ENCODE measurements around the gene TGFA. TPM values are rescaled to one million over a fixed set of nuclear protein-coding genes. Genes with fewer than 3 reads are reported as not detected.

TGFA gene
- total and polyA plus RNA-seq, 2 donors = 2.1 to 4.1 TPM

- no peak overlapping the region for H3K4me3 ChIP-seq (ENCODE audit: low read depth, low read length)
- no peaks in the 10 kb centered on the region for H3K4me1 ChIP-seq (ENCODE audit: insufficient read depth)
- no peak for DNase-seq (ENCODE audit: extremely low spot score)
- WGBS = 70% methylated on average over 1 of the region's 1 CpG
- H3K27ac ChIP-seq (ENCODE audit: low read depth) = peak overlapping the region; percentile 62
- H3K36me3 ChIP-seq (ENCODE audit: insufficient read depth) = no peaks in the 10 kb centered on the region
Observed at GRCh38 chr2:70525032-70525431, 28.6 kb downstream of the TGFA start.

- H3K4me3 ChIP-seq (ENCODE audit: low read depth, low read length) = no peak overlapping the region
- H3K36me3 ChIP-seq (ENCODE audit: insufficient read depth) = no peaks in the 10 kb centered on the region
- no peaks in the 10 kb centered on the region for H3K4me1 ChIP-seq (ENCODE audit: insufficient read depth)
- DNase-seq (ENCODE audit: extremely low spot score) = no peak
- peak overlapping the region; percentile 62 for H3K27ac ChIP-seq (ENCODE audit: low read depth)
- 49% methylated on average over 14 of the region's 14 CpGs for WGBS
Observed at GRCh38 chr2:70523996-70524965, 29.3 kb downstream of the TGFA start.

- Histone ChIP-seq H3K36me3 (ENCODE audit: insufficient read depth) (no peaks in the 10 kb centered on the region), H3K4me3 (ENCODE audit: low read depth, low read length) (no peak overlapping the region), H3K27ac (ENCODE audit: low read depth) (peak overlapping the region; percentile 62), H3K4me1 (ENCODE audit: insufficient read depth) (no peaks in the 10 kb centered on the region)
- no peak for DNase-seq (ENCODE audit: extremely low spot score)
Observed at GRCh38 chr2:70523672-70523995, 30.0 kb downstream of the TGFA start.

- 84% methylated on average over 5 of the region's 5 CpGs for WGBS
- no peak for DNase-seq (ENCODE audit: extremely low spot score)
- no peak overlapping the region for H3K27ac ChIP-seq (ENCODE audit: low read depth)
- H3K36me3 ChIP-seq (ENCODE audit: insufficient read depth) = no peaks in the 10 kb centered on the region
- no peak overlapping the region for H3K4me3 ChIP-seq (ENCODE audit: low read depth, low read length)
- no peaks in the 10 kb centered on the region for H3K4me1 ChIP-seq (ENCODE audit: insufficient read depth)
Observed at GRCh38 chr2:70522627-70523026, 31.0 kb downstream of the TGFA start.

GRCh38 chr2:70520825-70521224 is 32.8 kb downstream of the TGFA start:
- no peaks in the 10 kb centered on the region for H3K36me3 ChIP-seq (ENCODE audit: insufficient read depth)
- WGBS = 82% methylated on average over 3 of the region's 3 CpGs
- no peak for DNase-seq (ENCODE audit: extremely low spot score)

GRCh38 chr2:70519453-70519852 is 34.2 kb downstream of the TGFA start:
- H3K36me3 ChIP-seq (ENCODE audit: insufficient read depth) = no peaks in the 10 kb centered on the region
- no peak overlapping the region for H3K27ac ChIP-seq (ENCODE audit: low read depth)
- no peak for DNase-seq (ENCODE audit: extremely low spot score)
- WGBS = 80% methylated on average over 2 of the region's 2 CpGs
- H3K4me3 ChIP-seq (ENCODE audit: low read depth, low read length) = no peak overlapping the region
- no peaks in the 10 kb centered on the region for H3K4me1 ChIP-seq (ENCODE audit: insufficient read depth)

More at GRCh38 chr2:70520825-70521224, 32.8 kb downstream of the TGFA start:
- no peaks in the 10 kb centered on the region for H3K4me1 ChIP-seq (ENCODE audit: insufficient read depth)
- no peak overlapping the region for H3K4me3 ChIP-seq (ENCODE audit: low read depth, low read length)
- H3K27ac ChIP-seq (ENCODE audit: low read depth) = no peak overlapping the region

- 100% methylated on average over 1 of the region's 1 CpG for WGBS
- Histone ChIP-seq H3K36me3 (ENCODE audit: insufficient read depth) (no peaks in the 10 kb centered on the region), H3K27ac (ENCODE audit: low read depth) (no peak overlapping the region)
Observed at GRCh38 chr2:70518557-70518956, 35.1 kb downstream of the TGFA start.

GRCh38 chr2:70517804-70518203 is 35.8 kb downstream of the TGFA start:
- no peak for DNase-seq (ENCODE audit: extremely low spot score)
- H3K4me1 ChIP-seq (ENCODE audit: insufficient read depth) = no peaks in the 10 kb centered on the region
- WGBS = 82% methylated on average over 7 of the region's 7 CpGs
- no peaks in the 10 kb centered on the region for H3K36me3 ChIP-seq (ENCODE audit: insufficient read depth)
- H3K27ac ChIP-seq (ENCODE audit: low read depth) = no peak overlapping the region
- no peak overlapping the region for H3K4me3 ChIP-seq (ENCODE audit: low read depth, low read length)

More at GRCh38 chr2:70518557-70518956, 35.1 kb downstream of the TGFA start:
- no peak for DNase-seq (ENCODE audit: extremely low spot score)
- H3K4me1 ChIP-seq (ENCODE audit: insufficient read depth) = no peaks in the 10 kb centered on the region
- H3K4me3 ChIP-seq (ENCODE audit: low read depth, low read length) = no peak overlapping the region

GRCh38 chr2:70516596-70516995 is 37.0 kb downstream of the TGFA start:
- no peak for DNase-seq (ENCODE audit: extremely low spot score)
- no peak overlapping the region for H3K4me3 ChIP-seq (ENCODE audit: low read depth, low read length)
- no peaks in the 10 kb centered on the region for H3K36me3 ChIP-seq (ENCODE audit: insufficient read depth)
- H3K27ac ChIP-seq (ENCODE audit: low read depth) = no peak overlapping the region
- 59% methylated on average over 5 of the region's 5 CpGs for WGBS
- H3K4me1 ChIP-seq (ENCODE audit: insufficient read depth) = no peaks in the 10 kb centered on the region

GRCh38 chr2:70515938-70516337 is 37.7 kb downstream of the TGFA start:
- 40% methylated on average over 4 of the region's 4 CpGs for WGBS
- no peaks in the 10 kb centered on the region for H3K36me3 ChIP-seq (ENCODE audit: insufficient read depth)
- no peaks in the 10 kb centered on the region for H3K4me1 ChIP-seq (ENCODE audit: insufficient read depth)
- H3K27ac ChIP-seq (ENCODE audit: low read depth) = no peak overlapping the region
- no peak for DNase-seq (ENCODE audit: extremely low spot score)
- no peak overlapping the region for H3K4me3 ChIP-seq (ENCODE audit: low read depth, low read length)

GRCh38 chr2:70514612-70515055 is 39.0 kb downstream of the TGFA start:
- no peak overlapping the region for H3K4me3 ChIP-seq (ENCODE audit: low read depth, low read length)
- H3K36me3 ChIP-seq (ENCODE audit: insufficient read depth) = no peaks in the 10 kb centered on the region
- no peaks in the 10 kb centered on the region for H3K4me1 ChIP-seq (ENCODE audit: insufficient read depth)
- H3K27ac ChIP-seq (ENCODE audit: low read depth) = no peak overlapping the region
- peak; percentile 52 for DNase-seq (ENCODE audit: extremely low spot score)
- 56% methylated on average over 15 of the region's 15 CpGs for WGBS

GRCh38 chr2:70513738-70514137 is 39.9 kb downstream of the TGFA start:
- H3K4me3 ChIP-seq (ENCODE audit: low read depth, low read length) = no peak overlapping the region
- no peak overlapping the region for H3K27ac ChIP-seq (ENCODE audit: low read depth)
- DNase-seq (ENCODE audit: extremely low spot score) = no peak
- WGBS = 50% methylated on average over 4 of the region's 4 CpGs
- H3K36me3 ChIP-seq (ENCODE audit: insufficient read depth) = no peaks in the 10 kb centered on the region
- no peaks in the 10 kb centered on the region for H3K4me1 ChIP-seq (ENCODE audit: insufficient read depth)

- WGBS = 85% methylated on average over 8 of the region's 8 CpGs
- Histone ChIP-seq H3K36me3 (ENCODE audit: insufficient read depth) (no peaks in the 10 kb centered on the region), H3K4me3 (ENCODE audit: low read depth, low read length) (no peak overlapping the region), H3K4me1 (ENCODE audit: insufficient read depth) (no peaks in the 10 kb centered on the region), H3K27ac (ENCODE audit: low read depth) (no peak overlapping the region)
- no peak for DNase-seq (ENCODE audit: extremely low spot score)
Observed at GRCh38 chr2:70511971-70512729, 41.5 kb downstream of the TGFA start.

- Histone ChIP-seq H3K4me3 (ENCODE audit: low read depth, low read length) (no peak overlapping the region), H3K4me1 (ENCODE audit: insufficient read depth) (no peaks in the 10 kb centered on the region), H3K27ac (ENCODE audit: low read depth) (no peak overlapping the region), H3K36me3 (ENCODE audit: insufficient read depth) (no peaks in the 10 kb centered on the region)
- 98% methylated on average over 1 of the region's 1 CpG for WGBS
- DNase-seq (ENCODE audit: extremely low spot score) = no peak
Observed at GRCh38 chr2:70510313-70510712, 43.3 kb downstream of the TGFA start.
